Testis (tissue), 2 donors: Measurements from ENCODE around the gene GPR108.

Source experiments
- CTCF ChIP-seq, 3 experiments: fragments of 450-650 bp in 2 of 3; fragments of 200-600 bp in 1 of 3; sonication (generic) in 1 of 3; IDR thresholded peaks; one replicate each; pipeline ENCODE4 v1.5.1; 2016 to 2019; ENCODE audit warnings: antibody characterized with exemption in 3 of 3, mild to moderate bottlenecking in 2 of 3, moderate library complexity in 1 of 3
- POLR2A ChIP-seq: fragments of 450-650 bp; IDR thresholded peaks from one replicate; pipeline ENCODE4 v1.6.1; 2017; ENCODE audit warnings: antibody characterized with exemption, mild to moderate bottlenecking, moderate library complexity

- TF ChIP-seq POLR2A, result no peak
- TF ChIP-seq CTCF (IDR thresholded peaks at IDR 0.05), result no peak
These were observed 37.7 kb upstream of the GPR108 start for GRCh38 chr19:6774821-6775707.
